B cell (primary cell): ENCODE results near the gene SPSB1. TPM values are rescaled to one million over a fixed set of nuclear protein-coding genes. Genes with fewer than 3 reads are reported as not detected.

Experiments
- ATAC-seq: fragments of 200-7000 bp; cut with Tn5 transposase; one replicate; pipeline ENCODE4 v1.10.0; 2021; ENCODE audit warnings: low read depth, mild to moderate bottlenecking, moderate number of reproducible peaks, moderate library complexity
- CTCF ChIA-PET: fragments of 350-600 bp; sonication (Branson Sonifier 250); formaldehyde crosslinking; loops from one replicate; lab custom pipeline; 2021; ENCODE audit warnings: antibody characterized with exemption, inconsistent platforms; lab: Charles Lee
- POLR2A ChIA-PET: fragments of 350-600 bp; sonication (Branson Sonifier 250); formaldehyde crosslinking; loops from one replicate; lab custom pipeline; 2021; ENCODE audit warnings: antibody characterized with exemption; lab: Charles Lee
- DNase-seq: peaks from one replicate; pipeline ENCODE4 v3.0.0; 2013
- H2AFZ ChIP-seq: 2 replicates; pipeline ENCODE4 v1.6.1; 2012; ENCODE audit warnings: mild to moderate bottlenecking, low read depth, low read length; ENCODE audit not compliant: insufficient read depth, poor library complexity, severe bottlenecking
- H3K27ac ChIP-seq, 2 donors: 1 replicate in 1 of 2; 2 replicates in 1 of 2; pipeline ENCODE4 v1.5.1; 2012 to 2013; ENCODE audit warnings: low read length in 2 of 2, mild to moderate bottlenecking in 2 of 2, moderate library complexity in 1 of 2
- H3K27me3 ChIP-seq, 4 experiments: fragments of 200-600 bp in 1 of 4; sonication (generic) in 1 of 4; replicated peaks in 1 of 4; 1 replicate in 2 of 4; 2 replicates in 2 of 4; pipeline versions ENCODE4 v1.6.1 to v1.7.0; 2013 to 2016; ENCODE audit warnings: low read length in 3 of 4, mild to moderate bottlenecking in 2 of 4, mixed read lengths in 1 of 4, moderate library complexity in 1 of 4; ENCODE audit not compliant: insufficient read depth in 4 of 4, control insufficient read depth in 3 of 4; ENCODE audit errors: control extremely low read depth in 1 of 4
- H3K36me3 ChIP-seq, 2 experiments: replicated peaks in 1 of 2; 1 replicate in 1 of 2; 2 replicates in 1 of 2; pipeline versions ENCODE4 v1.6.1 to v1.7.1; 2013; ENCODE audit warnings: low read length in 1 of 2; ENCODE audit not compliant: insufficient read depth in 2 of 2, control insufficient read depth in 1 of 2; ENCODE audit errors: control extremely low read depth in 1 of 2, extremely low read depth in 1 of 2
- H3K4me1 ChIP-seq, 2 donors: fragments of 200-600 bp in 1 of 2; sonication (generic) in 1 of 2; 1 replicate in 1 of 2; 2 replicates in 1 of 2; pipeline versions ENCODE4 v1.5.1 to v1.6.1; 2013 to 2017; ENCODE audit warnings: low read length in 2 of 2; ENCODE audit not compliant: control insufficient read depth in 2 of 2, insufficient read depth in 2 of 2
- H3K4me2 ChIP-seq: replicated peaks from 2 replicates; pipeline ENCODE3; 2012; ENCODE audit warnings: mild to moderate bottlenecking, low read depth, low read length; ENCODE audit not compliant: poor library complexity, severe bottlenecking
- H3K4me3 ChIP-seq, 5 experiments: fragments of 200-600 bp in 1 of 5; sonication (generic) in 1 of 5; 1 replicate in 3 of 5; 2 replicates in 2 of 5; pipeline versions ENCODE4 v1.5.1 to v1.7.0; 2011 to 2016; ENCODE audit warnings: low read length in 4 of 5, mild to moderate bottlenecking in 4 of 5, low read depth in 2 of 5, control low read depth in 1 of 5, moderate library complexity in 1 of 5; ENCODE audit not compliant: insufficient read depth in 1 of 5; ENCODE audit errors: control extremely low read depth in 1 of 5, extremely low read depth in 1 of 5
- H3K79me2 ChIP-seq: fragments of 200-600 bp; sonication (generic); one replicate; pipeline ENCODE4 v1.6.0; 2016; ENCODE audit warnings: low read length; ENCODE audit not compliant: control insufficient read depth, insufficient read depth
- H3K9ac ChIP-seq: fragments of 200-600 bp; sonication (generic); 2 replicates; pipeline ENCODE4 v1.6.1; 2017; ENCODE audit warnings: mild to moderate bottlenecking, low read length, moderate library complexity
- H3K9me3 ChIP-seq, 3 donors: one replicate each; pipeline versions ENCODE4 v1.6.1 to v1.7.1; 2013; ENCODE audit warnings: low read length in 2 of 3; ENCODE audit not compliant: control insufficient read depth in 2 of 3, insufficient read depth in 1 of 3; ENCODE audit errors: control extremely low read depth in 1 of 3
- H4K20me1 ChIP-seq: 2 replicates; pipeline ENCODE4 v1.6.0; 2012; ENCODE audit warnings: mild to moderate bottlenecking, low read length; ENCODE audit not compliant: insufficient read depth, control insufficient read depth, poor library complexity, severe bottlenecking
- H3K27ac Mint-ChIP-seq: one replicate; pipeline ENCODE4 v1.8.0; 2021; ENCODE audit warnings: mixed read lengths
- H3K27me3 Mint-ChIP-seq: one replicate; pipeline ENCODE4 v1.8.0; 2021; ENCODE audit warnings: mixed read lengths
- H3K4me1 Mint-ChIP-seq: one replicate; pipeline ENCODE4 v1.8.0; 2021; ENCODE audit warnings: mixed read lengths
- H3K4me3 Mint-ChIP-seq: one replicate; pipeline ENCODE4 v1.8.0; 2021; ENCODE audit warnings: mixed read lengths
- H3K9me3 Mint-ChIP-seq: one replicate; pipeline ENCODE4 v1.8.0; 2022; ENCODE audit warnings: mixed read lengths; ENCODE audit not compliant: insufficient read depth
- CTCF ChIP-seq: fragments of 200-600 bp; IDR thresholded peaks from one replicate; pipeline ENCODE4 v1.8.0; 2022; ENCODE audit warnings: antibody characterized with exemption, mild to moderate bottlenecking
- EZH2 ChIP-seq: IDR thresholded peaks from 2 replicates; pipeline ENCODE4 v1.6.1; 2012; ENCODE audit warnings: borderline replicate concordance, low read depth, mild to moderate bottlenecking, moderate library complexity, low read length; ENCODE audit not compliant: insufficient read depth, poor library complexity, severe bottlenecking
- WGBS: methylation state at CpG from one replicate; pipeline ENCODE4 v1.1.5; 2013; ENCODE audit warnings: missing lambda C conversion rate; ENCODE audit not compliant: insufficient coverage; 5-methylcytosine and 5-hydroxymethylcytosine counted together
- intact Hi-C: fragments of 100-400 bp; cut with micrococcal nuclease; formaldehyde crosslinking; loops from one replicate; pipeline ENCODE4 v1.10.0; 2022
- polyA plus RNA-seq: library from polyadenylated mRNA; depleted of rRNA; stranded (reverse); fragments of >200 nt; gene quantifications from 2 replicates; pipeline ENCODE4 v1.2.3, GENCODE V29; 2012
- total RNA-seq, 2 donors: library from RNA; stranded (reverse); fragments of 120-200 nt in 1 of 2; gene quantifications; 1 replicate in 1 of 2; 2 replicates in 1 of 2; pipeline versions ENCODE4 v1.2.3 to v1.2.4, GENCODE V29; 2013 to 2022

The SPSB1 gene
- total and polyA plus RNA-seq, 2 donors (not counting 1 experiment from before 2014, with no cell fraction given): 1.7 to 9.4 TPM

- Mint-ChIP-seq H3K4me3 (no peak overlapping the region), H3K4me1 (peaks cover 4% of the 10 kb centered on the region), H3K9me3 (no peaks in the 10 kb centered on the region), H3K27ac (no peak overlapping the region), H3K27me3 (no peaks in the 10 kb centered on the region)
- H3K4me3 ChIP-seq: no peak overlapping the region
- no peaks in the 10 kb centered on the region for H3K27me3 ChIP-seq
- ChIA-PET CTCF (no interaction called here), POLR2A (no interaction called here)
- WGBS: 95% methylated on average over 15 of the region's 15 CpGs
- no peaks in the 10 kb centered on the region for H4K20me1 ChIP-seq
- H3K4me1 ChIP-seq: no peaks in the 10 kb centered on the region
- no peak for TF ChIP-seq CTCF
- no peak for TF ChIP-seq EZH2
- H2AFZ ChIP-seq: no peak overlapping the region
- H3K79me2 ChIP-seq: no peaks in the 10 kb centered on the region
- peaks cover 0 to 5% (median 0%) of the 10 kb centered on the region in 3 donors for H3K9me3 ChIP-seq
- no peaks in the 10 kb centered on the region for H3K36me3 ChIP-seq
- H3K4me2 ChIP-seq: no peak overlapping the region
- DNase-seq (no peak), ATAC-seq (no peak)
- intact Hi-C loops: no loop called here
- no peak overlapping the region for H3K27ac ChIP-seq
- H3K9ac ChIP-seq: no peak overlapping the region
Measured at GRCh38 chr1:9375912-9376311, 83.2 kb downstream of the SPSB1 start.

GRCh38 chr1:9376430-9376829, 83.7 kb downstream of the SPSB1 start:
- no peak for TF ChIP-seq CTCF
- no peak for TF ChIP-seq EZH2
- no peaks in the 10 kb centered on the region for H3K36me3 ChIP-seq
- no peaks in the 10 kb centered on the region for H3K4me1 ChIP-seq
- Mint-ChIP-seq H3K27ac (no peak overlapping the region), H3K4me1 (peaks cover 4% of the 10 kb centered on the region), H3K9me3 (no peaks in the 10 kb centered on the region), H3K27me3 (no peaks in the 10 kb centered on the region), H3K4me3 (no peak overlapping the region)
- WGBS: 74% methylated on average over 4 of the region's 5 CpGs
- no peaks in the 10 kb centered on the region for H3K27me3 ChIP-seq
- ATAC-seq: no peak
- no peak overlapping the region for H3K4me3 ChIP-seq
- H2AFZ ChIP-seq: no peak overlapping the region
- H3K27ac ChIP-seq: no peak overlapping the region
- CTCF ChIA-PET: no interaction called here
- no peak for DNase-seq
- H3K9me3 ChIP-seq: peaks cover 0 to 5% (median 0%) of the 10 kb centered on the region in 3 donors
- H3K9ac ChIP-seq: no peak overlapping the region
- H3K4me2 ChIP-seq: no peak overlapping the region
- POLR2A ChIA-PET: no interaction called here
- intact Hi-C loops: no loop called here
- no peaks in the 10 kb centered on the region for H3K79me2 ChIP-seq
- no peaks in the 10 kb centered on the region for H4K20me1 ChIP-seq
